Keratinocyte (primary cell): ENCODE measurements around the gene KIAA0040. TPM values are rescaled to one million over a fixed set of nuclear protein-coding genes. Genes with fewer than 3 reads are reported as not detected.

ENCODE experiments used
- DNase-seq: peaks from one replicate; pipeline ENCODE4 v3.0.0-alpha.2; 2011; ENCODE audit warnings: low read depth, missing footprints, low spot score
- FAIRE-seq: peaks from 2 replicates; lab custom pipeline; 2011; peaks lifted over from hg19 to GRCh38; lab: Jason Lieb, UNC
- H2AFZ ChIP-seq: 2 replicates; pipeline ENCODE4 v1.6.0; 2012; ENCODE audit warnings: low read length, control low read depth, inconsistent platforms; ENCODE audit not compliant: control insufficient read depth
- H3K27ac ChIP-seq: 2 replicates; pipeline ENCODE4 v1.5.1; 2011; ENCODE audit warnings: low read length; ENCODE audit not compliant: control insufficient read depth, insufficient read depth
- H3K27me3 ChIP-seq: 3 replicates; pipeline ENCODE4 v1.6.0; 2011; ENCODE audit warnings: low read length; ENCODE audit not compliant: control insufficient read depth, insufficient read depth; ENCODE audit errors: extremely low read depth
- H3K36me3 ChIP-seq, 2 experiments: 2 replicates in 1 of 2; 3 replicates in 1 of 2; pipeline ENCODE4 v1.5.1; 2011; ENCODE audit warnings: low read length in 2 of 2, mild to moderate bottlenecking in 1 of 2; ENCODE audit not compliant: control insufficient read depth in 2 of 2, insufficient read depth in 2 of 2; ENCODE audit errors: extremely low read depth in 1 of 2
- H3K4me1 ChIP-seq: 3 replicates; pipeline ENCODE4 v1.5.1; 2011; ENCODE audit warnings: low read length; ENCODE audit not compliant: control insufficient read depth, insufficient read depth; ENCODE audit errors: extremely low read depth
- H3K4me2 ChIP-seq: 3 replicates; pipeline ENCODE4 v1.6.0; 2011; ENCODE audit warnings: low read depth, low read length; ENCODE audit not compliant: control insufficient read depth, insufficient read depth; ENCODE audit errors: extremely low read depth
- H3K4me3 ChIP-seq, 3 experiments: fragments of 200-600 bp in 1 of 3; sonication (generic) in 1 of 3; 2 replicates in 2 of 3; 3 replicates in 1 of 3; pipeline ENCODE4 v1.5.1; 2011 to 2016; ENCODE audit warnings: low read length in 3 of 3, mild to moderate bottlenecking in 3 of 3, control low read depth in 2 of 3, inconsistent platforms in 1 of 3, low read depth in 1 of 3, mixed read lengths in 1 of 3, mixed run types in 1 of 3, moderate library complexity in 1 of 3; ENCODE audit not compliant: control insufficient read depth in 2 of 3, insufficient read depth in 2 of 3; ENCODE audit errors: extremely low read depth in 1 of 3
- H3K79me2 ChIP-seq: 2 replicates; pipeline ENCODE4 v1.6.0; 2012; ENCODE audit warnings: low read length; ENCODE audit not compliant: control insufficient read depth, insufficient read depth
- H3K9ac ChIP-seq: 3 replicates; pipeline ENCODE4 v1.6.0; 2011; ENCODE audit warnings: low read length; ENCODE audit not compliant: control insufficient read depth, insufficient read depth; ENCODE audit errors: extremely low read depth
- H3K9me1 ChIP-seq: 3 replicates; pipeline ENCODE4 v1.6.0; 2011; ENCODE audit warnings: low read length; ENCODE audit not compliant: control insufficient read depth, insufficient read depth; ENCODE audit errors: extremely low read depth
- H3K9me3 ChIP-seq: 2 replicates; pipeline ENCODE4 v1.5.1; 2012; ENCODE audit warnings: low read depth, low read length; ENCODE audit not compliant: control insufficient read depth
- H4K20me1 ChIP-seq: 3 replicates; pipeline ENCODE4 v1.6.0; 2011; ENCODE audit warnings: low read length; ENCODE audit not compliant: control insufficient read depth, insufficient read depth; ENCODE audit errors: extremely low read depth
- EZH2 ChIP-seq: IDR thresholded peaks from one replicate; pipeline ENCODE4 v1.6.1; 2012; ENCODE audit warnings: inconsistent platforms, mild to moderate bottlenecking, low read length, moderate library complexity
- dilution Hi-C: fragments of 300-500 bp; cut with MboI; formaldehyde crosslinking; loops from one replicate; pipeline ENCODE4 v1.7.0; 2020; ENCODE audit warnings: low sequenced_read_pairs; ENCODE audit not compliant: extremely low pct_ligation_motif_present
- polyA plus RNA-seq, 5 experiments: library from polyadenylated mRNA; depleted of rRNA in 3 of 5; stranded (reverse) in 3 of 5; stranded (forward) in 1 of 5; unstranded in 1 of 5; fragments of >200 nt; gene quantifications; 1 replicate in 1 of 5; 2 replicates in 3 of 5; 3 replicates in 1 of 5; pipeline versions ENCODE4 v1.2.1 to v1.2.3, GENCODE V29; 2011 to 2012; ENCODE audit warnings: missing spikeins in 2 of 5, low read depth in 1 of 5, low replicate concordance in 1 of 5
- TF ChIP-seq, protein P1 (sequence below), 3 experiments: IDR thresholded peaks in 1 of 3; conservative IDR thresholded peaks in 1 of 3; optimal IDR thresholded peaks in 1 of 3; 2 replicates in 2 of 3; 3 replicates in 1 of 3; pipeline versions ENCODE3 to v1.5.1; 2011; ENCODE audit warnings: low read length in 3 of 3, mild to moderate bottlenecking in 3 of 3, moderate library complexity in 2 of 3, control low read depth in 1 of 3, inconsistent platforms in 1 of 3; ENCODE audit not compliant: insufficient read depth in 2 of 3; ENCODE audit errors: extremely low read depth in 1 of 3

Gene KIAA0040
- polyA plus RNA-seq, 1 donor (not counting 4 experiments of a cell fraction or from before 2014, with no cell fraction given): 57.9 TPM

DNA sequence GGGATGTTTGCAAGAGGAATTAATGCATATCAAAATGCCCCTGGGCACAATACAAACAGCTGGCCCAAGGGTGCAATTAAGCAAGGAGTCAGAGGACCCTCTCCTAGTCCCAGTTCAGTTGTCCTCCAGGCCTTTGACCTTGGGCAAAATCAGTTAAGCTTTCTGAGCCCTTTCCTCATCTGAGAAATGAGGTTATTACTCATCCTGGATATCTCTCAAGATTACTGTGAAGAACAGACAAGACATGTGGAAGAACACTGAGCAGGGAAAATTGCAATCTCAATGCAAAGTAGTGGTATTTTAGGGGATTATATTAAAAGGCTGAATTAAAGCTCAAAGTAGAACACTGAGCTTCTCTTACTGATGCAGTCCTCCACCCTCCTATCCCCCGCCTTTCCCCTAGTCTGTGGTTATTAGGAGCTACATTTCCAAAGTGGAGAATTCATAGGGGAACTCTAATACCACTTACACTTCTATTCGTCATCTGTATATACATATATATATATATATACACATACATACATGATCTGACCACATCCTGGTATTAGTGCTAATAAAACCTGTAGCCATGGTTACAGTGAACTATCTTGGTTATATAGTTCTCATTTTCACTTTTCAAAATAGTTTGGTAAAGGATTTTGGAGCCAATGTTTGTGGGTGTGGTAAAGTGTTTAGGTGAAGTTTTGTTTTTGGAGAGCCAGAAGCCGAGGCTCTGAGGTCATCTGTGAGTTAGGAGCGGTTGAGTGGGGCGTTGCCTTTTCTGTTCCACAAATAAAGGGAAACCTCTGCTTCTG, 18.1 kb downstream of the KIAA0040 start:
- no peak overlapping the region for H3K4me3 ChIP-seq

DNA sequence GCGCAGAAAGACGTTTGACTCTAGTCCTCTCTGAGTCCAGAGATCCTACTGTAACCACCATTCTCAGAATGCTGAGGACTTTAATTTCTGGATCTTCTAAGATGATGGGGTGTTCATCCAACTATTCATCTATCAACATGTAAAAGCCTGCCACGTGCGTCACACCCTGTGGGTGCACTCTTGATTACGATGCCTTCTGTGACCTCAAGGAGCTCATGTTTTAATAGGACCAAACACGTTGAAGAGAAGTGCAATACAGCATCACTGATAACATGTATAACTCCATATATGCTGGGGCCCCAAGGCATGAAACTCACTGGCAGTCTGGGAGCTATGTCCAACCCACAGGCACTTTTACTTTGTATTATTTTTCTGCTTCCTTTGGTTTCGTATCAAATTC, 19.0 kb downstream of the KIAA0040 start:
- Histone ChIP-seq H3K9me1 (no peaks in the 10 kb centered on the region), H3K27ac (peak overlapping the region; percentile 67), H3K4me1 (peaks cover 41% of the 10 kb centered on the region), H4K20me1 (no peaks in the 10 kb centered on the region), H3K9me3 (no peaks in the 10 kb centered on the region), H3K4me3 (no peak overlapping the region), H3K27me3 (no peaks in the 10 kb centered on the region), H2AFZ (no peak overlapping the region), H3K9ac (no peak overlapping the region), H3K36me3 (peaks cover 17 to 32% of the 10 kb centered on the region in 2 experiments), H3K4me2 (no peak overlapping the region), H3K79me2 (peaks cover 66% of the 10 kb centered on the region)
- dilution Hi-C loops: no loop called here
- no peak for DNase-seq
- no peak for FAIRE-seq
- TF ChIP-seq EZH2: no peak
- TF ChIP-seq, protein P1, sequence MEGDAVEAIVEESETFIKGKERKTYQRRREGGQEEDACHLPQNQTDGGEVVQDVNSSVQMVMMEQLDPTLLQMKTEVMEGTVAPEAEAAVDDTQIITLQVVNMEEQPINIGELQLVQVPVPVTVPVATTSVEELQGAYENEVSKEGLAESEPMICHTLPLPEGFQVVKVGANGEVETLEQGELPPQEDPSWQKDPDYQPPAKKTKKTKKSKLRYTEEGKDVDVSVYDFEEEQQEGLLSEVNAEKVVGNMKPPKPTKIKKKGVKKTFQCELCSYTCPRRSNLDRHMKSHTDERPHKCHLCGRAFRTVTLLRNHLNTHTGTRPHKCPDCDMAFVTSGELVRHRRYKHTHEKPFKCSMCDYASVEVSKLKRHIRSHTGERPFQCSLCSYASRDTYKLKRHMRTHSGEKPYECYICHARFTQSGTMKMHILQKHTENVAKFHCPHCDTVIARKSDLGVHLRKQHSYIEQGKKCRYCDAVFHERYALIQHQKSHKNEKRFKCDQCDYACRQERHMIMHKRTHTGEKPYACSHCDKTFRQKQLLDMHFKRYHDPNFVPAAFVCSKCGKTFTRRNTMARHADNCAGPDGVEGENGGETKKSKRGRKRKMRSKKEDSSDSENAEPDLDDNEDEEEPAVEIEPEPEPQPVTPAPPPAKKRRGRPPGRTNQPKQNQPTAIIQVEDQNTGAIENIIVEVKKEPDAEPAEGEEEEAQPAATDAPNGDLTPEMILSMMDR (optimal IDR thresholded peaks at IDR 0.05 in 1 of 3, IDR thresholded peaks at IDR 0.05 in 1 of 3, conservative IDR thresholded peaks at IDR 0.05 in 1 of 3; ENCODE audit: extremely low read depth in 1 of 3, insufficient read depth in 2 of 3, low read length in 3 of 3): no peak

More for the DNA sequence above, 18.1 kb downstream of the KIAA0040 start:
- no peaks in the 10 kb centered on the region for H3K9me1 ChIP-seq
- H3K36me3 ChIP-seq: peaks cover 17 to 28% of the 10 kb centered on the region in 2 experiments
- peak overlapping the region; percentile 19 for H3K9ac ChIP-seq
- DNase-seq: no peak
- peak; percentile 55 for FAIRE-seq
- no peaks in the 10 kb centered on the region for H4K20me1 ChIP-seq
- peaks cover 68% of the 10 kb centered on the region for H3K79me2 ChIP-seq
- H3K4me1 ChIP-seq: peaks cover 37% of the 10 kb centered on the region
- dilution Hi-C loops: no loop called here
- peak overlapping the region; percentile 67 for H3K27ac ChIP-seq
- H3K4me2 ChIP-seq: peak overlapping the region; percentile 9
- TF ChIP-seq EZH2: no peak
- TF ChIP-seq, protein P1 (optimal IDR thresholded peaks at IDR 0.05 in 1 of 3, IDR thresholded peaks at IDR 0.05 in 1 of 3, conservative IDR thresholded peaks at IDR 0.05 in 1 of 3; ENCODE audit: extremely low read depth in 1 of 3, insufficient read depth in 2 of 3, low read length in 3 of 3): no peak
- H3K9me3 ChIP-seq: no peaks in the 10 kb centered on the region
- H2AFZ ChIP-seq: no peak overlapping the region
- no peaks in the 10 kb centered on the region for H3K27me3 ChIP-seq
